HG03575 (cell line): Measurements from ENCODE around the gene STOX1.
"Not testable (repeated sequence)": the region's sequence is repeated elsewhere in the genome, so short reads cannot be mapped to it uniquely, and the experiment has no call there.

ENCODE experiments used
- ATAC-seq: cut with Tn5 transposase; IDR thresholded peaks from one replicate; pipeline ENCODE4 v1.9.1; 2021; ENCODE audit not compliant: unreplicated experiment, insufficient number of reproducible peaks, low FRiP score; ENCODE audit errors: extremely low read depth

Gene STOX1

GRCh38 chr10:68938117-68938516 lies 110.8 kb downstream of the STOX1 start:
- no peak for ATAC-seq

- no peak for ATAC-seq
Measured at GRCh38 chr10:68938884-68939283, 111.6 kb downstream of the STOX1 start.

DNA sequence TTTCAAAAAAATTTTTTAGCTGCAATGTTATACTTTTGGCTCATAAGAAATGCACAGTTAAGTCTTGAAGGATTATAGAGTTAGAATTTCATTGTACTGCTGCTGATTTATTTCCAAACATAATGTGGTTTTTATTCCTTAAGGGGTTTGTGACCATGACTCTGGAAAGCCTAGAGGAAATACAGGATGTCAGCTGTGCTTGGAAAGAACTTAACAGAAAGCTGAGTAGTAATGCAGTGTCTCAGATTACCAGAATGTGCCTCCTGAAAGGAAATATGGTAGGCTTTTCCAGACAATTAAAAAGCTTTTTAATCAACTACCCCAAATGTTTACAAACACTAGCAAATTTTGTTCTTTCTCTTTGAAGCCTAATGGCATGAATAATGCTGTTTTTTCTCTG lies 113.6 kb downstream of the STOX1 start:
- ATAC-seq, result not testable (repeated sequence)
